Osteocyte (in vitro differentiated cells): ENCODE results near the gene BAIAP2. TPM values are rescaled to one million over a fixed set of nuclear protein-coding genes. Genes with fewer than 3 reads are reported as not detected.
"Not testable (repeated sequence)": the region's sequence is repeated elsewhere in the genome, so short reads cannot be mapped to it uniquely, and the experiment has no call there.

Source experiments
- DNase-seq: peaks from one replicate; pipeline ENCODE4 v3.0.0; 2021; ENCODE audit warnings: mixed read lengths; ENCODE audit not compliant: unreplicated experiment; ENCODE audit errors: extremely low spot score
- H3K27ac Mint-ChIP-seq: one replicate; pipeline ENCODE4 v1.8.0; 2021; ENCODE audit warnings: mild to moderate bottlenecking, mixed read lengths; ENCODE audit not compliant: unreplicated experiment
- H3K27me3 Mint-ChIP-seq: one replicate; pipeline ENCODE4 v1.8.0; 2021; ENCODE audit warnings: mixed read lengths; ENCODE audit not compliant: unreplicated experiment
- H3K36me3 Mint-ChIP-seq: one replicate; pipeline ENCODE4 v1.8.0; 2021; ENCODE audit warnings: mixed read lengths; ENCODE audit not compliant: unreplicated experiment
- H3K4me1 Mint-ChIP-seq: one replicate; pipeline ENCODE4 v1.8.0; 2021; ENCODE audit warnings: mixed read lengths; ENCODE audit not compliant: unreplicated experiment
- H3K4me3 Mint-ChIP-seq: one replicate; pipeline ENCODE4 v1.8.0; 2021; ENCODE audit warnings: mild to moderate bottlenecking, moderate library complexity, mixed read lengths; ENCODE audit not compliant: unreplicated experiment
- H3K9me3 Mint-ChIP-seq: one replicate; pipeline ENCODE4 v1.8.0; 2021; ENCODE audit warnings: mixed read lengths; ENCODE audit not compliant: unreplicated experiment
- total RNA-seq: library from RNA; stranded (reverse); gene quantifications from 2 replicates; pipeline ENCODE4 v1.2.1, GENCODE V29; 2021
- TF ChIP-seq, protein P1 (sequence below): fragments of 200-600 bp; sonication (generic); IDR thresholded peaks from 2 replicates; pipeline ENCODE4 v1.5.0; 2021; ENCODE audit warnings: antibody characterized with exemption, mild to moderate bottlenecking, moderate library complexity

Gene BAIAP2
- total RNA-seq, 1 donor from 2014 or later = 29.0 TPM

DNA sequence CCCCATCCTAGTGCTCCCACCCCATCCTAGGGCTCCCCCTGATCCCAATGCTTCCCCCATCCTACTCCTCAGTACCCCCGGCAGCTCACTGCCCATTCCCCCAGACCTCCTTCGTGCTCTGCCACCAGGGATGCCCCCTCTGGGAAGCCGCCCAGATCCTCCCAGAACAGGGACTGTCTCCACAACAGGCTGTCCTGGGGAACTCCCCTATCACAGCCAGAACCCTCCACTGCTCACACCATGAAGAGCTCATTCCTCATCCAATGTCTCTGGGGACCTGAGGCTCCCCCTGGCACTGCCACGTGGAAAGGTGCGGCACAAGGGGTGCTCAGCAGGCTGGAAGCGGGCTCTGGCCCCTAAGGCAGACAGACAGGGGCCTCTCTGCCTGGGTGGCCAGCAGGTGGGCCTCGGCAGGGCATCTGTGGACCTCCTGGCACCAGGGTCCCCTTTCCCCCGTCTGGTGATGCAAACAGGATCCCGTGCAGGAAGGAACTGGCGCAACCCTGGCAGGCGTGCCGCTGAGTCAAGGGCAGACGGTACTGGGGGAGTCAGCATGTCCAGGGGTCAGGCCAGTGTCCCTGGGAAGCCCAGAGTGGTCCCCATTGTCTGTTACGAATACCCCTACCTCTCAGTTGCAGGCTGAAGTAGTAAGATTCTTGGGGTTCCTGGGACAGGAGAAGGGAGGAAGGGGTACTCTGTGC lies 115.6 kb downstream of the BAIAP2 start:
- no peaks in the 10 kb centered on the region for H3K4me1 Mint-ChIP-seq

DNA sequence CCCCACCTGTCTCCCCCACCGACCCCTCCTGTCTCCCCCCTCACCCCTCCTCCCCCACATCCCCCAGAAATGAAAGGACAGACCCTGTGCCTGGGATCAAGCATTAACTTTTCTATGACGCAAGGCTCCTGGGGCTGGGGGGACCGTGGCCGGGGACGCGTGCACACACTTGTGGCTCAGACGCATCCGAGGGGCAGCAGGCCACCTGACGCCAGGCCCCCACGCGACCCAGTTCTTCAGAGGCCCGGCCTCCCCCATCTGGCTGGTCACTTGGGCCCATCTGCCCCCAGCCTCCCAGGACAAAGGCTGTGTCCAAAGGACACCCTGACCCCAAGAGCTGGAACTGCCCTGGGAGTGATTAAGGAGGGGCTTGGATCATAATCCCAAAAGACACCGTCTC lies 116.3 kb downstream of the BAIAP2 start:
- no peak for DNase-seq
- H3K4me3 Mint-ChIP-seq = no peak overlapping the region
- no peaks in the 10 kb centered on the region for H3K9me3 Mint-ChIP-seq
- no peaks in the 10 kb centered on the region for H3K4me1 Mint-ChIP-seq
- TF ChIP-seq, protein P1, sequence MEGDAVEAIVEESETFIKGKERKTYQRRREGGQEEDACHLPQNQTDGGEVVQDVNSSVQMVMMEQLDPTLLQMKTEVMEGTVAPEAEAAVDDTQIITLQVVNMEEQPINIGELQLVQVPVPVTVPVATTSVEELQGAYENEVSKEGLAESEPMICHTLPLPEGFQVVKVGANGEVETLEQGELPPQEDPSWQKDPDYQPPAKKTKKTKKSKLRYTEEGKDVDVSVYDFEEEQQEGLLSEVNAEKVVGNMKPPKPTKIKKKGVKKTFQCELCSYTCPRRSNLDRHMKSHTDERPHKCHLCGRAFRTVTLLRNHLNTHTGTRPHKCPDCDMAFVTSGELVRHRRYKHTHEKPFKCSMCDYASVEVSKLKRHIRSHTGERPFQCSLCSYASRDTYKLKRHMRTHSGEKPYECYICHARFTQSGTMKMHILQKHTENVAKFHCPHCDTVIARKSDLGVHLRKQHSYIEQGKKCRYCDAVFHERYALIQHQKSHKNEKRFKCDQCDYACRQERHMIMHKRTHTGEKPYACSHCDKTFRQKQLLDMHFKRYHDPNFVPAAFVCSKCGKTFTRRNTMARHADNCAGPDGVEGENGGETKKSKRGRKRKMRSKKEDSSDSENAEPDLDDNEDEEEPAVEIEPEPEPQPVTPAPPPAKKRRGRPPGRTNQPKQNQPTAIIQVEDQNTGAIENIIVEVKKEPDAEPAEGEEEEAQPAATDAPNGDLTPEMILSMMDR = no peak
- peaks cover 23% of the 10 kb centered on the region for H3K27me3 Mint-ChIP-seq
- H3K36me3 Mint-ChIP-seq = no peaks in the 10 kb centered on the region
- H3K27ac Mint-ChIP-seq = no peak overlapping the region

More for the DNA sequence above, 115.6 kb downstream of the BAIAP2 start:
- H3K9me3 Mint-ChIP-seq = no peaks in the 10 kb centered on the region
- no peak overlapping the region for H3K4me3 Mint-ChIP-seq
- no peaks in the 10 kb centered on the region for H3K36me3 Mint-ChIP-seq
- TF ChIP-seq, protein P1 = no peak
- H3K27me3 Mint-ChIP-seq = peaks cover 23% of the 10 kb centered on the region
- H3K27ac Mint-ChIP-seq = no peak overlapping the region
- DNase-seq = no peak

DNA sequence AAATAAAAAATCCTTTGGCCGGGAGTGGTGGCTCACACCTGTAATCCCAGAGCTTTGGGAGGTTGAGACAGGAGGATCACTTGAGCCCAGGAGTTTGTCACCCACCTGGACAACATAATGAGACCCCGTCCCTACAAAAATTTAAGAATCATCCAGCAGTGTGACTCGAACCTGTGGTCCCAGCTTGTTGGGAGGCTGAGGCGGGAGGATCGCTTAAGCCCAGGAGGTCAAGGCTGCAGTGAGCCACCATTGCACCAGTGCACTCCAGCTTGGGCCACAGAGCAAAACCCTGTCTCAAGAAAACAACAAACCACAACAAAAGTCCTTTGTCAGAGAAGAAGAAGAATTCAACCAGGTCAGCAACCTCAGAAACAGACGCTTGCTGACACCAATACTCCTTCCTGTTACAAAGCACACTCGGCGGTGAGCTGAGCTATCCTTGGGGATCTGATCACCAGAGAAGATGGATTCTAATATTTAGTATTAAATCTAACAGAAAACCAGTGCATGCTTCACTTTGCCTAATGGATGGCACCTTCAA lies 117.4 kb downstream of the BAIAP2 start:
- H3K27ac Mint-ChIP-seq = no peak overlapping the region
- no peak for DNase-seq
- H3K9me3 Mint-ChIP-seq = no peaks in the 10 kb centered on the region
- H3K4me3 Mint-ChIP-seq = no peak overlapping the region
- TF ChIP-seq, protein P1 = no peak
- H3K27me3 Mint-ChIP-seq = peaks cover 23% of the 10 kb centered on the region
- no peaks in the 10 kb centered on the region for H3K36me3 Mint-ChIP-seq
- no peaks in the 10 kb centered on the region for H3K4me1 Mint-ChIP-seq

DNA sequence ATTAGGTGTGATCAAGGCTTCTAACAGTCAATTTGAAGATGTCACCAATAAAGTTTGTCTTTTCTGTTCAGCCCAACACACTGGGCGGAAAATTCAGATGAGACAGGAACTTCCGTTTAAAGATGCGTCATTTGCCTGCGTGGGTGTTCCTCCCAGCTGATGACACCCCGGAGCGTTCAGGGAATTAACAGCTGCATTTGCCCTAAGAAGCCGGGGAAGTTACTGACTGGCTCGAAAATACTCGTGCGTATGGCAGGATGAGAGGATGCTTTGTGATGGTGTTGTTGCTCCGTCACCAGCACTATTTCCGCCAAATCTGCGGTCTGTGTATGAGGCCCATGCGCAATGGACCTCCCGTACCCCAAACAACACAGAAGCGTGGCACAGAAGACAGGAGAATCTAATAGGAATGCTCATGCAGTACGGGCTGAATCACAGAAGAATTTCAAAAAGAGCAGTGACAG lies 118.4 kb downstream of the BAIAP2 start:
- no peaks in the 10 kb centered on the region for H3K9me3 Mint-ChIP-seq
- no peak overlapping the region for H3K4me3 Mint-ChIP-seq
- TF ChIP-seq, protein P1 = no peak
- H3K27ac Mint-ChIP-seq = no peak overlapping the region
- peaks cover 23% of the 10 kb centered on the region for H3K27me3 Mint-ChIP-seq
- no peak for DNase-seq
- H3K4me1 Mint-ChIP-seq = no peaks in the 10 kb centered on the region
- H3K36me3 Mint-ChIP-seq = no peaks in the 10 kb centered on the region

DNA sequence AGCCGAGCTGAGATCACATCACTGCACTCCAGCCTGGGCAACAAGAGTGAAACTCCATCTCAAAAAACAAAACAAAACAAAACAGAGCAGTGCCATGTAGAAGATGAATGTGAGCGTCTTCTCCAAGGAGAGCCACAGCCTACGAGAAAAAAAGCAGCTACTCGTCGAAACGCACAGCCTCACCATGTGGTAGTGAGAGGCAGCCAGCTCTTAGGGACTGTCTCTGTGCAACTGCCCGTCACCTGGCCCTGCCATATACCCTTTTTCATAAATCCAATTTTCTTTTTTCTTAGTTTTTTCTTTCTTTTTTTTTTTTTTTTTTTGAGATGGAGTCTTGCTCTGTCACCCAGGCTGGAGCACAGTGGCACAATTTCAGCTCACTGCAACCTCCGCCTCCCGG lies 119.1 kb downstream of the BAIAP2 start:
- H3K4me3 Mint-ChIP-seq, H3K4me1 Mint-ChIP-seq, DNase-seq, H3K9me3 Mint-ChIP-seq, H3K36me3 Mint-ChIP-seq, H3K27ac Mint-ChIP-seq: not testable (repeated sequence)
- peaks cover 23% of the 10 kb centered on the region for H3K27me3 Mint-ChIP-seq
